ENCODE data around the gene KRTAP4-8.
"Not testable (repeated sequence)": the region's sequence is repeated elsewhere in the genome, so short reads cannot be mapped to it uniquely, and the experiment has no call there.

The KRTAP4-8 gene
- total RNA-seq = 0 reads per million in 3 donors

DNA sequence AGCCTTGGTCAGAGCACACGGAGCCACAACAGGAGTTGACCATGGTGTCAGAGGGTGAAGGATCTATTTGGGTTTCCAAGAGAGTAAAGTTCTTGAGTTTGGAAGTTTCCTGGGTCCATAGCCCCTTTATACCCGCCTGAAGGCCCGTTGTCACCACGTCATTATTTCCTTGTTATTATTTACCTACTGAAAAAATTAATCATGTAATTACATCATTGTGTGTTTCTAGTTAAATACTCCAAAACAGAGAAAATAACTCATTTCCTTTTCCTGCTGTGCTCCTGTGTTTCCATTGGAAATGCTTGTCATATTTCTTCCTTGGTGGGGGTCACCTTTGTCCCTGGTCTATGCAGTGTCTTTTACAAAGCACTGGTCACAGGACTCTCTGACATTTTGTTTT is at the start of gene KRTAP4-8:
Gene KRTAP4-8, minus strand, starts transcription at position 101 of the 400 bp plus-strand sequence. Its CDS starts 58 bp downstream, at position 43.
- DNase-seq = no peak
- H3K9me3 ChIP-seq (ENCODE audit: control insufficient read depth, low read length) = no peaks in the 10 kb centered on the region
- H3K27me3 ChIP-seq (replicated peaks; ENCODE audit: control insufficient read depth, insufficient read depth, low read length, poor library complexity, severe bottlenecking) = no peaks in the 10 kb centered on the region
- H3K36me3 ChIP-seq (ENCODE audit: control insufficient read depth, insufficient read depth, low read length) = no peaks in the 10 kb centered on the region
- no peak within 1 kb of the TSS for H3K4me3 ChIP-seq (ENCODE audit: insufficient read depth, low read depth, low read length, poor library complexity, severe bottlenecking)
- no peaks in the 10 kb centered on the region for H3K4me1 ChIP-seq (ENCODE audit: control insufficient read depth, insufficient read depth, low read length, poor library complexity, severe bottlenecking)
- no peak within 1 kb of the TSS for H3K27ac ChIP-seq (ENCODE audit: insufficient read depth, low read length, poor library complexity, severe bottlenecking)

DNA sequence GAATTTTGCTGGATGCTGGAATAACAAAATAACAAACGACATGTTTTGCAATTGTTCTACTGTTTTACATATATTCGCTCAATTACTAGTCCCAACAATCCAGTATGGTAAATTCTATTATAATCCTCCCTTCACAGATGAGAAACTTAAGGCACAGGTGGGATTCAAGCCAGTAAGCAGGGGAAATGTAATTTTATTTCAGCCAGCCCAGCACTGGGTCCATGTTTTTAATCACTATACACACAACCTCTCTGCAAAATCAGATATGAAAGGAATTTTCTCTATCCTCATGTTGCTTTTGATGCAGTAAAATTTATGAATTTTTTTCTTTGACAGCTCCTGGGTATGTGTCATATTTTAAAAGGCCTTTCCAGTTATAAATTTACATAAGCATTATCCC is 47.3 kb upstream of the KRTAP4-8 start:
- no peak overlapping the region for H3K4me3 ChIP-seq (ENCODE audit: insufficient read depth, low read depth, low read length, poor library complexity, severe bottlenecking)
- DNase-seq = no peak
- no peaks in the 10 kb centered on the region for H3K27me3 ChIP-seq (replicated peaks; ENCODE audit: control insufficient read depth, insufficient read depth, low read length, poor library complexity, severe bottlenecking)
- no peaks in the 10 kb centered on the region for H3K9me3 ChIP-seq (ENCODE audit: control insufficient read depth, low read length)
- H3K36me3 ChIP-seq (ENCODE audit: control insufficient read depth, insufficient read depth, low read length) = no peaks in the 10 kb centered on the region
- no peak overlapping the region for H3K27ac ChIP-seq (ENCODE audit: insufficient read depth, low read length, poor library complexity, severe bottlenecking)
- no peaks in the 10 kb centered on the region for H3K4me1 ChIP-seq (ENCODE audit: control insufficient read depth, insufficient read depth, low read length, poor library complexity, severe bottlenecking)

DNA sequence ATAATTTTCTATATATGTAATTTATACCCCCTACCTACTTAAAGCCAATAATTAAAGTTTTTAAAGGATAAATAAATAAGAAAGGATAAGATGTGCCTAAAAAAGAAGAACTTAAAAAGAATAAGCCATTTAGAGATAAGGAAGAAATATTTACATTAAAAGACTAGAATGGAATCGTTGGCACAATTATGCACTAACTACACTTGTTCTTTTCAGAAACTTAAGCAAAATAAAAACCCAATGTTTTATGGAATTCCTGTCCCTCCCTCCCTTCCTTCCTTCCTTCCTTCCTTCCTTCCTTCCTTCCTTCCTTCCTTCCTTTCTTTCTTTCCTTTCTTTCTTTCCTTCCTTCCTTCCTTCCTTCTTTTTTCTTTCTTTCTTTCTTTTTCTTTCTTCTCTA is 46.9 kb upstream of the KRTAP4-8 start:
- Histone ChIP-seq H3K9me3 (ENCODE audit: control insufficient read depth, low read length) (no peaks in the 10 kb centered on the region), H3K27ac (ENCODE audit: insufficient read depth, low read length, poor library complexity, severe bottlenecking) (no peak overlapping the region), H3K27me3 (replicated peaks; ENCODE audit: control insufficient read depth, insufficient read depth, low read length, poor library complexity, severe bottlenecking) (no peaks in the 10 kb centered on the region), H3K4me1 (ENCODE audit: control insufficient read depth, insufficient read depth, low read length, poor library complexity, severe bottlenecking) (no peaks in the 10 kb centered on the region), H3K4me3 (ENCODE audit: insufficient read depth, low read depth, low read length, poor library complexity, severe bottlenecking) (no peak overlapping the region), H3K36me3 (ENCODE audit: control insufficient read depth, insufficient read depth, low read length) (no peaks in the 10 kb centered on the region)
- no peak for DNase-seq

DNA sequence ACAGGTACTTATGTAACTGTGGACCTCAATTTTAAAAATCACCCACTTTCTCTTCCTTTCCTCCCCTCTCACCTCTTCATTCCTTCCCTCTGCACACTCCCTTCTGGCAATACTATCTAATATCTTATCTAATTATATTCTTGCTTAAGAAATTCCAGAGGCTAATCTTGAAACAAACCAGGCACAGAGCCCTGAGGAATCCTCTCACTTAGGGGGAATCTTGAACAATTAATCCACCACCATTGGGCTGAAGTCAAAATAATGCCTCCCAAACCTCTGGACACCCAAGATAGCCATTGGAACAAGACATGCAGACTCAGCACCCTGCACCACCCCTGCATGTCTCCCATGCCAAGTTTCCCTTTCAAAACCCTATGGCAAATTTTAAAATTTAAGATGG is 43.4 kb upstream of the KRTAP4-8 start:
- no peak for DNase-seq
- H3K4me1 ChIP-seq (ENCODE audit: control insufficient read depth, insufficient read depth, low read length, poor library complexity, severe bottlenecking) = no peaks in the 10 kb centered on the region
- no peak overlapping the region for H3K4me3 ChIP-seq (ENCODE audit: insufficient read depth, low read depth, low read length, poor library complexity, severe bottlenecking)
- no peaks in the 10 kb centered on the region for H3K36me3 ChIP-seq (ENCODE audit: control insufficient read depth, insufficient read depth, low read length)
- H3K9me3 ChIP-seq (ENCODE audit: control insufficient read depth, low read length) = no peaks in the 10 kb centered on the region
- no peak overlapping the region for H3K27ac ChIP-seq (ENCODE audit: insufficient read depth, low read length, poor library complexity, severe bottlenecking)
- no peaks in the 10 kb centered on the region for H3K27me3 ChIP-seq (replicated peaks; ENCODE audit: control insufficient read depth, insufficient read depth, low read length, poor library complexity, severe bottlenecking)

DNA sequence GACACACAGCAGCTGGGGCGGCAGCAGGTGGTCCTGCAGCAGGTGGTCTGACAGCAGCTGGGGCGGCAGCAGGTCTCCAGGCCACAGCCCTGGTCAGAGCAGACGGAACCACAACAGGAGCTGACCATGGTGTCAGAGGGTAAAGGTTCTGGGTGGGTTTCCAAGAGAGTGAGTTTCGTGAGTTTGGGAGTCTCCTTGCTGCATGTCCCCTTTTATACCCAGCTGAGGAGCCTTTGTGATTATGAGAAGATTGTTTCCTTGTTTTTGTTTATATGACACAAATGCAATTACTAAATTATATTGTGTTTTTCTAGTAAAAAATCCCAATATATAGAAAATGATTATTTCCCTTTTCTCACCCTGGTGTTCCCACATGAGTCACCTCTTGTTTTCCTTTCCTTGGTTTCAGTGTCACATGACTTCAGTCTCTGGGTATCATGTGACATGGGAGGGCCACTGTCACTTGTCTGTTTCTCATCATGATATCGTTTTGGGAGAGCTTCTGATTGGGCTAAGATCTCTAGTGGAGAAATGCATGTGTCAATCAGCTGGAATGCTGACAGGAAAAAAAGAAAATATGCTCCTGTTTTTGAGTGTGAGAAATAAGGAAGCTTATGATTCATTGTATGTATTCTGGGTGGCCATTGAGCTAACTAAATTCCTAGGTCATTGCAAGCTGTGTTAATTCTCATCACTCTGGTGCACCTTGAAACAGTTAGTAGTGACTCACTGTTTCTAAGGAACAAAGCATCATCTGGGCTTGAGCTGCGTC is 42.6 kb upstream of the KRTAP4-8 start, which contains the start of gene KRTAP4-6:
Gene KRTAP4-6, minus strand, starts transcription at position 185 of the 772 bp plus-strand sequence. Its CDS starts 57 bp downstream, at position 128.
- Histone ChIP-seq H3K4me3 (ENCODE audit: insufficient read depth, low read depth, low read length, poor library complexity, severe bottlenecking) (no peak within 1 kb of the TSS), H3K27me3 (replicated peaks; ENCODE audit: control insufficient read depth, insufficient read depth, low read length, poor library complexity, severe bottlenecking) (no peaks in the 10 kb centered on the region), H3K36me3 (ENCODE audit: control insufficient read depth, insufficient read depth, low read length) (no peaks in the 10 kb centered on the region), H3K27ac (ENCODE audit: insufficient read depth, low read length, poor library complexity, severe bottlenecking) (no peak within 1 kb of the TSS), H3K4me1 (ENCODE audit: control insufficient read depth, insufficient read depth, low read length, poor library complexity, severe bottlenecking) (no peaks in the 10 kb centered on the region), H3K9me3 (ENCODE audit: control insufficient read depth, low read length) (no peaks in the 10 kb centered on the region)
- DNase-seq = no peak

DNA sequence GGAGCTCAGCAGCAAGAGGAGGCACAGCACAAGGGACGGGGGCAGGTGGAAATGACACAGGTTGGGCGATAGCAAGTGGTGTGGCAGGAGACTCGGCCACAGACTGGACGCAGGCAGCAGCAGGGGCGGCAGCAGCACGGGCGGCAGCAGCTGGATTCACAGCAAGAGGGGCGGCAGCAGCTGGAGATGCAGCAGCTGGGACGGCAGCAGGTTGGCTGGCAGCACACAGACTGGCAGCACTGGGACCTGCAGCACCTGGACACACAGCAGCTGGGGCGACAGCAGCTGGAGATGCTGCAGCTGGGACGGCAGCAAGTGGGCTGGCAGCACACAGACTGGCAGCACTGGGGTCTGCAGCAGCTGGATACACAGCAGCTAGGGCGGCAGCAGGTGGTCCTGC is 41.9 kb upstream of the KRTAP4-8 start:
- not testable (repeated sequence) for H3K27ac ChIP-seq (ENCODE audit: insufficient read depth, low read length, poor library complexity, severe bottlenecking); H3K27me3 ChIP-seq (replicated peaks; ENCODE audit: control insufficient read depth, insufficient read depth, low read length, poor library complexity, severe bottlenecking); H3K36me3 ChIP-seq (ENCODE audit: control insufficient read depth, insufficient read depth, low read length)

DNA sequence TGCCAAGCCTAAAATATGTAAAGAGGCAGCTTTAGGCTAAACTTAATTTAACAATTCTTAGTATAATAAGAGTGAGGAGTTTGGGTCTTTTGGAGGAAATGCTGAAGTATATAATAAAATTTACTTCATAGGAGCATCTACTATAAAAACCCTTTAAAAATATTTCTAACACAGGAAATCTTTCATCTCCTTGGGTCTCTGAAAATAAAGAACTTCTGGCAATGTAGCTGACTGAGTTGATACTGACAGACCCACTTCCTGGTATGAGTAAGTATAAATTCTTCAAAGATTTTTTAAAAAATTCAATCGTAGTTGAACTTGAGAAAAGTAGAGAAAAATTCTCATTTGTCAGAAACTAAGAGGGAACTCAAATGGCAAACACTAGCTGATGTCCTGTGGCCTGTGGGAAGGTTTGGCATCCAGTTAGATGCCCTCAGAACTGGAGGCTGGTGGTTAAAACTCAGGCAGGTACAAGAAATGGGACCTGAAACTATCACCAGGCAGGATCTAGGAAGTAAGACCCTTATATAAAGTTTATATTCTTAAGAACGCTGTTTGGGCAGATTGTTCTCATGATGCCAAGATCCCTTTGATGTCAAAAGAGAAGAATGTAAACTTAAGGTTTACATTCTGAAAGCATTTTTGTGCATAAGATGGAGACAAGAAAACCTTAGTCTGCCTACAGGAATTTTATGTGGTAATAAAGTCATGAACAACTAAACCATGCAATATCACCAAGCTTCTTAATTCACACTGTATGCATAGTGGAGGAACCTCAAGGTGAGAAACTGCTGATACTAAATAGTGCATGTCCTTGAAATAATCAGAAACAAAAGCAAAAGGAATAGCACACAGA is 36.2 kb upstream of the KRTAP4-8 start:
- Histone ChIP-seq H3K4me3 (ENCODE audit: insufficient read depth, low read depth, low read length, poor library complexity, severe bottlenecking) (no peak overlapping the region), H3K4me1 (ENCODE audit: control insufficient read depth, insufficient read depth, low read length, poor library complexity, severe bottlenecking) (peaks cover 6% of the 10 kb centered on the region), H3K27me3 (replicated peaks; ENCODE audit: control insufficient read depth, insufficient read depth, low read length, poor library complexity, severe bottlenecking) (no peaks in the 10 kb centered on the region), H3K9me3 (ENCODE audit: control insufficient read depth, low read length) (no peaks in the 10 kb centered on the region), H3K27ac (ENCODE audit: insufficient read depth, low read length, poor library complexity, severe bottlenecking) (no peak overlapping the region), H3K36me3 (ENCODE audit: control insufficient read depth, insufficient read depth, low read length) (no peaks in the 10 kb centered on the region)
- DNase-seq = no peak

More for the DNA sequence above, 41.9 kb upstream of the KRTAP4-8 start:
- DNase-seq; H3K4me3 ChIP-seq (ENCODE audit: insufficient read depth, low read depth, low read length, poor library complexity, severe bottlenecking); H3K9me3 ChIP-seq (ENCODE audit: control insufficient read depth, low read length); H3K4me1 ChIP-seq (ENCODE audit: control insufficient read depth, insufficient read depth, low read length, poor library complexity, severe bottlenecking): not testable (repeated sequence)

DNA sequence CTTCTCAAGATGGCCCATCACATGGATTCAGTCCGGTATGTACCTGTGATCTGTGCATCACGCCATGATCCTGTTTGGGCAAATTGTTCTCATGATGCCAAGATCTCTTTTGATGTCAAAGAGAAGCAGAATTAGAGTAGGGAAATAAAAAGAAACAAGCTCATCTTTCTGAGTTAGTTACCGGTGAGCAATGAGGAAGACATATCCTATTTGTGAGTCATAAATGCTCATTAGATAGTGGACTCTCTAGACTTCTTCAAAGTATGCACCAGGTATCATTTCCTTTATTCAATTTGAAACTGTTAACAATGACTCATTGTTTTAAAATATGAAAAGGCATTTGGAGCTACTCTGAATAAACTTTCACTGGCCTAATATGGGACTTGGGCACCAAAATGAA is 34.0 kb upstream of the KRTAP4-8 start:
- Histone ChIP-seq H3K4me1 (ENCODE audit: control insufficient read depth, insufficient read depth, low read length, poor library complexity, severe bottlenecking) (peaks cover 6% of the 10 kb centered on the region), H3K36me3 (ENCODE audit: control insufficient read depth, insufficient read depth, low read length) (no peaks in the 10 kb centered on the region), H3K4me3 (ENCODE audit: insufficient read depth, low read depth, low read length, poor library complexity, severe bottlenecking) (no peak overlapping the region), H3K27me3 (replicated peaks; ENCODE audit: control insufficient read depth, insufficient read depth, low read length, poor library complexity, severe bottlenecking) (no peaks in the 10 kb centered on the region), H3K27ac (ENCODE audit: insufficient read depth, low read length, poor library complexity, severe bottlenecking) (no peak overlapping the region), H3K9me3 (ENCODE audit: control insufficient read depth, low read length) (no peaks in the 10 kb centered on the region)
- DNase-seq = no peak

DNA sequence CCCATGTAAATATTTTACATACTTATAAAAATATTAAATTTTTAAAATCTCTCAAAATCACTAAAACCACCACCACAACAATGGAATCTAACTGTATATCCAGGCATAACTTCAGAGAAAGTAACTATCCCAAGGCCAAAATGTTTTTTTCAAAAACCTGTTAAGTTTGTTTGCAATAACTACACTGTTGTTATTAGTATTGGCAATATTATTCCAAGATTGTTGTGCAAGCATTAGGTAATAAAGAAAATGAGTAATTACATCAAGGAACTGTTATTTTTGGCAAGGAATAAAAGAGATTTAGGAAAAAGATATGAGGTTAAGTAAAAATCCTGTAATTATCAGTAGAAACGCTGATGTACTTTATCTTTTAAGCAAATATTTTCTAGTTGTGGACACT is 29.4 kb upstream of the KRTAP4-8 start:
- H3K4me1 ChIP-seq (ENCODE audit: control insufficient read depth, insufficient read depth, low read length, poor library complexity, severe bottlenecking) = peaks cover 34% of the 10 kb centered on the region
- no peak overlapping the region for H3K4me3 ChIP-seq (ENCODE audit: insufficient read depth, low read depth, low read length, poor library complexity, severe bottlenecking)
- no peaks in the 10 kb centered on the region for H3K36me3 ChIP-seq (ENCODE audit: control insufficient read depth, insufficient read depth, low read length)
- H3K27ac ChIP-seq (ENCODE audit: insufficient read depth, low read length, poor library complexity, severe bottlenecking) = no peak overlapping the region
- DNase-seq = no peak
- H3K9me3 ChIP-seq (ENCODE audit: control insufficient read depth, low read length) = no peaks in the 10 kb centered on the region
- H3K27me3 ChIP-seq (replicated peaks; ENCODE audit: control insufficient read depth, insufficient read depth, low read length, poor library complexity, severe bottlenecking) = no peaks in the 10 kb centered on the region

DNA sequence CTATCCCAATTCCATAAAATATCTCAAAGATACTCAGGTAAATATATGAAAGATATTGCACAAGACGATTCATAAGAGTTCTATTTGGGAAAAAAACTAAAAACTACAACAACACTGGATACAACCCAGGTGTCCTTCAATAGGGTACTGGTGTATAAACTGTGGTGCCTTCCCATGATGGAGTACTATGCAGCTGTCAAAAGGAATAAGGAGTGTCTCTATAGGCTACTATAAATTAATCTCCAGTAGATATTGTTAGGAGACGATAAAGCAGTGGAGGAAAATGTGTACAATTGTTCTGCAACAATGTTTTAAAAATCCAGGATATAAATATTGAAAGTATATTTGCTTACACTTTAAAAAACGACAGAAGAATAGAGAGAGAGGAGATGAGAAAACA is 28.5 kb upstream of the KRTAP4-8 start:
- H3K9me3 ChIP-seq (ENCODE audit: control insufficient read depth, low read length) = no peaks in the 10 kb centered on the region
- H3K4me3 ChIP-seq (ENCODE audit: insufficient read depth, low read depth, low read length, poor library complexity, severe bottlenecking) = no peak overlapping the region
- H3K36me3 ChIP-seq (ENCODE audit: control insufficient read depth, insufficient read depth, low read length) = no peaks in the 10 kb centered on the region
- H3K27ac ChIP-seq (ENCODE audit: insufficient read depth, low read length, poor library complexity, severe bottlenecking) = no peak overlapping the region
- no peaks in the 10 kb centered on the region for H3K27me3 ChIP-seq (replicated peaks; ENCODE audit: control insufficient read depth, insufficient read depth, low read length, poor library complexity, severe bottlenecking)
- no peak for DNase-seq
- peaks cover 34% of the 10 kb centered on the region for H3K4me1 ChIP-seq (ENCODE audit: control insufficient read depth, insufficient read depth, low read length, poor library complexity, severe bottlenecking)

Measured in effector memory CD4-positive, alpha-beta T cell (primary cell).